IPS-15b (cell line): ENCODE measurements around the gene TTC34.
"Not testable (repeated sequence)": the region's sequence is repeated elsewhere in the genome, so short reads cannot be mapped to it uniquely, and the experiment has no call there.

ENCODE experiments used
- H3K27me3 ChIP-seq: one replicate; pipeline ENCODE4 v1.6.1; 2013; ENCODE audit warnings: low read length; ENCODE audit not compliant: control insufficient read depth, insufficient read depth
- H3K36me3 ChIP-seq: one replicate; pipeline ENCODE4 v1.6.1; 2013; ENCODE audit warnings: low read length; ENCODE audit not compliant: control insufficient read depth, insufficient read depth
- H3K4me1 ChIP-seq: one replicate; pipeline ENCODE4 v1.6.1; 2013; ENCODE audit warnings: mild to moderate bottlenecking, low read length; ENCODE audit not compliant: control insufficient read depth, insufficient read depth
- H3K4me3 ChIP-seq: one replicate; pipeline ENCODE4 v1.5.1; 2013; ENCODE audit warnings: low read depth, low read length
- H3K9ac ChIP-seq: one replicate; pipeline ENCODE4 v1.6.1; 2013; ENCODE audit warnings: low read depth, mild to moderate bottlenecking, low read length
- H3K9me3 ChIP-seq: one replicate; pipeline ENCODE4 v1.6.1; 2013; ENCODE audit warnings: mild to moderate bottlenecking, low read length; ENCODE audit not compliant: control insufficient read depth, insufficient read depth

TTC34 gene

GRCh38 chr1:2799811-2800663, 1.5 kb downstream of the TTC34 start:
- Histone ChIP-seq H3K27me3 (no peaks in the 10 kb centered on the region), H3K9me3 (no peaks in the 10 kb centered on the region)

DNA sequence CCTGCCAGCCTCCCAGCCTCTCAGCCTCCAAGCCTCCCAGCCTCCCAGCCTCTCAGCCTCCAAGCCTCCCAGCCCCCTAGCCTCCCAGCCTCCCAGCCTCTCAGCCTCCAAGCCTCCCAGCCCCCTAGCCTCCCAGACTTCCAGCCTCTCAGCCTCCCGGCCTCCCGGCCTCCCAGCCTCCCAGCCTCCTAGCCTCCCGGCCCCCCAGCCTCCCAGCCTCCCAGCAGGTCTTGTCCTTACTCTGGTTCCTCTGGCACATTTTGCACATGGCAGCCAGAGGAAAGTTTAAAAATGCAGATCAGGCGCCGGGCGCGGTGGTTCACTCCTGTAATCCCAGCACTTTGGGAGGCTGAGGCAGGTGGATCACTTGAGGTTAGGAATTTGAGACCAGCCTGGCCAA, 2.5 kb downstream of the TTC34 start:
- H3K9me3 ChIP-seq, H3K4me3 ChIP-seq, H3K27me3 ChIP-seq, H3K36me3 ChIP-seq, H3K4me1 ChIP-seq, H3K9ac ChIP-seq: not testable (repeated sequence)

More at GRCh38 chr1:2799811-2800663, 1.5 kb downstream of the TTC34 start:
- peaks cover 2% of the 10 kb centered on the region for H3K36me3 ChIP-seq
- no peak overlapping the region for H3K9ac ChIP-seq
- no peaks in the 10 kb centered on the region for H3K4me1 ChIP-seq
- H3K4me3 ChIP-seq = no peak overlapping the region

DNA sequence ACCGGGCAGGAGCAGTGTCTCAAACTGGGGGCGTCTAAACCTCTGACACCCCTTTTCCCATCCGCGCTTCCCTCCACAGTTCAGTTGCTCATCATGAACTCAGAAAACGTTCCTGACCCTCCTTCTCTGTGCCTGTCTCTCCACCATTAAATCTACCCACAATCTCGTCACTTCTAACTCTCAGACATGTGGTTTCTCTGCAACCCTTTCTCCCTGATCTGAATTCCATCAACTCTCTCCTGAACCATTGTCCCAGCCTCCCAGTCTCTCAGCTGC, 3.8 kb downstream of the TTC34 start:
- no peak overlapping the region for H3K9ac ChIP-seq
- no peaks in the 10 kb centered on the region for H3K4me1 ChIP-seq
- no peaks in the 10 kb centered on the region for H3K27me3 ChIP-seq
- peaks cover 2% of the 10 kb centered on the region for H3K36me3 ChIP-seq
- H3K4me3 ChIP-seq = no peak overlapping the region
- H3K9me3 ChIP-seq = no peaks in the 10 kb centered on the region

GRCh38 chr1:2796890-2797740, 4.4 kb downstream of the TTC34 start:
- Histone ChIP-seq H3K4me1 (no peaks in the 10 kb centered on the region), H3K9ac (no peak overlapping the region), H3K27me3 (no peaks in the 10 kb centered on the region), H3K4me3 (no peak overlapping the region), H3K9me3 (no peaks in the 10 kb centered on the region), H3K36me3 (peaks cover 2% of the 10 kb centered on the region)

DNA sequence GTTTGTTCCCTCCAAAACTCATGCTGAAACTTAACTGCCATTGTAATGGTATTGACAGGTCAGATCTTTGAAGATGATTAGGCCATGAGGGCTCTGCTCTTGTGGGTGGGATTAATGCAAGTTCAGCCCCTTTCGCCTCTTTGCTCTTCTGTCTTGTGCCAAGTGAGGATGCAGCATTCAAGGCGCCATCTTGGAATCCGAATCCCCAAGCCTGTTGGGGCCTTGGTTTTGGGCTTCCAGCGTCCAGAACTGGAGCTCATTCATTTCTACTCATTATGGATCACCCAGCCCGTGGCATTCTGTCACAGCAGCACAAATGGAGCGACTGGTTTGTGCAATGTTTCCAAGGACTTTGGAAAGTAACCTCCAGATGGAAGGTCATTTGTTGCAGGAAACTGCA, 5.6 kb downstream of the TTC34 start:
- no peak overlapping the region for H3K9ac ChIP-seq
- H3K9me3 ChIP-seq = no peaks in the 10 kb centered on the region
- no peak overlapping the region for H3K4me3 ChIP-seq
- H3K4me1 ChIP-seq = no peaks in the 10 kb centered on the region
- no peaks in the 10 kb centered on the region for H3K27me3 ChIP-seq
- peaks cover 2% of the 10 kb centered on the region for H3K36me3 ChIP-seq

DNA sequence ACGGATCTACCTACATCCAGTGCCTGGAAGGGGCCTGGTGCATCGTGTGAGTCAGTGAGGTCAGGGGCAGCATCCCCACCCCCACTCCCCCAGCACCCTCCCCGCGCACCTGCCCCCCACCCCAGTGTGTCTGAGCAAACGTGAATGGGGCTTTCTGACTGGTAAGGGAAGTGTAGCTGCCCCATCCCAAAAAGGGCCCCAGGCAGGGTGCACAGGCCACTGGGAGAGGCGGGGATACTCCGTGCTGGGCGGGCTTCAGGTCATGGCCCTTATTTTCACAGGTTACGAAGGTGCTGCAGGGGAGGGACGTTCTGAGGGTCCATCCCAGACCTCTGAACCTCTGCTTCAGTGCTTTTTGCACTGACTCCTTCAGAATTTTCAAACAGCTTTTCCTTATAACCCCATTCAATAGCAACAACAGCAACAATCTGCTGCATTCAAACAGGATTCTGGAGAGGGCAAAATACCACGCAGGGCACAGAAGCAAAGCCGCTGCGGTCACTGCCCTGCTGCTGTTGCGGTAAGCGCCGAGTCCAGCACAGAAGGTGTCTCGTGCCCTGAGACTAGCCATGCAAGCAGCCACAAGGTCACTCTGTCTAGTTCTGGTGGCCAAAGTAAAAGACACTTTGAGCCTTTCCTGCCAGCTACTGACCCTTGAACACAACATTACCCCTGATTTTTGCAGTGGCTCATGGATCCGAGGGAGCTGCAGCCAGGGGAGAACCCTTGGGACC, 10.3 kb downstream of the TTC34 start:
- Histone ChIP-seq H3K27me3 (no peaks in the 10 kb centered on the region), H3K4me1 (no peaks in the 10 kb centered on the region), H3K4me3 (no peak overlapping the region), H3K9ac (no peak overlapping the region), H3K9me3 (no peaks in the 10 kb centered on the region), H3K36me3 (peaks cover 2% of the 10 kb centered on the region)

DNA sequence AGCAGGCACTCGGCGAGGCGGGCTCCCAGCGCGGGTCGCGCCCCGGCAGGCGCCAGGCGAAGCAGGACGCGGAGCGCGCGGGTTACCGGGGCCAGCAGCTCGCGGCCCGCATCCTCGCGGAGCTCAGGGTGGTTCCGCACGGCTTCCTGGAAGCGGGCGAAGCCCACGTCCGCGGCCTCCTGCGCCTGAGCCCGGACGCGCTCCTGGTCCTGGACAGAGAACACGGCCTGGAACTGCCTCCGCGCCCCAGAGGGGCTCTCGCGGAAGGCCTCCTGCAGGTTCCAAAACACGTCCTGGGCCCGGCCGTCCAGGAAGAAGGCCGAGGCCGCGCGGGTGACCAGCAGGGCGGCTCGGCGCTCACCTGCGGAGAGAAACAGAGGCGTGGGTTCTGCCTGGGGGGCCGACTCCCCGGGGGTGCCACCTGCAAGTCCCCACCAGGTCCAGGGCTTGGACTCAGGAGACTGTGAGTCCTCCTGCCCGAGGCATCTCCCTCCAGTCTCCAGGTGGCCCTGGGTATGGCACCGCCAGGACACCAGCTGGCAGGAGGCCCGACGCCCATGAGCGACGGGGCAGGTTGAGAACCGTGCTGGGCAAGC, 11.4 kb downstream of the TTC34 start:
- H3K27me3 ChIP-seq = no peaks in the 10 kb centered on the region
- no peak overlapping the region for H3K9ac ChIP-seq
- H3K9me3 ChIP-seq = no peaks in the 10 kb centered on the region
- H3K4me3 ChIP-seq = no peak overlapping the region
- no peaks in the 10 kb centered on the region for H3K4me1 ChIP-seq
- H3K36me3 ChIP-seq = no peaks in the 10 kb centered on the region

DNA sequence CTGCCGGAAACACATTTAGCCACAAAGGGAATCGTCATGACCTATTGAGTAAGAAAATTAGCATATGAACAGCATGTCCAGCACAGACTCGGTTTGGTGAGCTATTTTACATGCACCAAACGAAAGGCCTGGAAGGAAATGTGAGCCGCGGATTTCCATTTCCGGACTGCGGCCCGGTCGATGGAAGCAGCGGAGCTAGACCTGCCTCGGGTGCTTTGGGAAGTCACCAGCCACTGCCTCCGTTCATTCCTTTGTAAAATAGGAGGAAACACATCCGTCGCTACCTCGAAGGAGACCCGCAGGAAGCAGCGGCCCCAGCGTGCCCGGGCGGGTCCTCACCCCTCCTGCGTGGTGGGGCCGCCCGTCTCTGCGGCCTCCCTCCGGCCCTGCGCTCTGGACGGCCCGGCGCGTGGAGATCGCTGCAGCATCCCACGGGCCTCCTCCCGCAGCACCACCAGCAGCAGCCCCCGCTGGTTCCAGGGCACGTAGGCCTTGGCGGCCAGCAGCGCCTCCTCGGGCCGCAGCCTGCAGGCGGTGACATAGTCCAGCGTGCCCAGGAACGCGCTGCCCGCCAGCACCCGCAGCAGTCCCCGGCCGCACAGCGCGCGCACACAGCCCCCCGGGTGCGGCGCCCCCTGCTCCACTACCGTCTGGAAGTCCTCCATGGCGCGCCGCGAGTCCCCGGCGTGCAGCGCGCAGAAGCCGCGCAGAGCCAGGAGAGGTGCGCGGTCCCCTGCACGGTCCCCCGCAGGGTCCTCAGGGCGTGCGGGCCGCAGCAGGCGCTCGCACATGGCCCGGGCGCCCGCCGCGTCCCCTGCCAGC, 12.1 kb downstream of the TTC34 start:
- H3K9me3 ChIP-seq = no peaks in the 10 kb centered on the region

GRCh38 chr1:2788506-2789163, 12.9 kb downstream of the TTC34 start:
- Histone ChIP-seq H3K9me3 (no peaks in the 10 kb centered on the region), H3K4me3 (no peak overlapping the region), H3K36me3 (no peaks in the 10 kb centered on the region), H3K27me3 (no peaks in the 10 kb centered on the region), H3K4me1 (no peaks in the 10 kb centered on the region), H3K9ac (no peak overlapping the region)

More for the DNA sequence above, 12.1 kb downstream of the TTC34 start:
- no peak overlapping the region for H3K9ac ChIP-seq
- no peak overlapping the region for H3K4me3 ChIP-seq
- H3K4me1 ChIP-seq = no peaks in the 10 kb centered on the region
- H3K36me3 ChIP-seq = no peaks in the 10 kb centered on the region
- no peaks in the 10 kb centered on the region for H3K27me3 ChIP-seq

GRCh38 chr1:2787163-2787911, 14.2 kb downstream of the TTC34 start:
- H3K36me3 ChIP-seq = no peaks in the 10 kb centered on the region
- no peak overlapping the region for H3K4me3 ChIP-seq
- H3K9me3 ChIP-seq = peaks cover 6% of the 10 kb centered on the region
- H3K27me3 ChIP-seq = no peaks in the 10 kb centered on the region
- H3K9ac ChIP-seq = no peak overlapping the region
- no peaks in the 10 kb centered on the region for H3K4me1 ChIP-seq
